Measurements from ENCODE around the gene PIK3AP1.

The PIK3AP1 gene

DNA sequence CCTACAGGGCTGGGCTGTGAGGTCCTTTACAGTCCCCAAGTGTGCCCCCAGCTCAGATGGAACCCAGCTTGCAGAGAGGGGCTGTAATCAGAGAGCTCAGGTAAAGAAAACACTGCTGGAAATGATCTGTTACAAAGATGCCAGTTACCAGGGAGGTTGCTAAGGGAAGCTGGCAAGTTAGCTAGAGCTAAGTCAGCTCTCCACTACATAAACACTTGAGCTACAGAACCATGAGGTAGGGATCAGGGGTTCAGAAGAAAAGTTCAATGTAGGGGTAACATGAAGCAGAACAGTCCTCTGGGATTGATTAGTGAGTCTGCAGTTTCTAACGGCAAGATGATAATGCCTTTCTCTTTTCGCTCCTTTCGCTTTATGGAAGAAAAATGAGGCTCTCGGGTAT is 80.4 kb downstream of the PIK3AP1 start:
- no peak for DNase-seq

- DNase-seq: no peak
Measured at GRCh38 chr10:96638696-96639095, 81.6 kb downstream of the PIK3AP1 start.

DNA sequence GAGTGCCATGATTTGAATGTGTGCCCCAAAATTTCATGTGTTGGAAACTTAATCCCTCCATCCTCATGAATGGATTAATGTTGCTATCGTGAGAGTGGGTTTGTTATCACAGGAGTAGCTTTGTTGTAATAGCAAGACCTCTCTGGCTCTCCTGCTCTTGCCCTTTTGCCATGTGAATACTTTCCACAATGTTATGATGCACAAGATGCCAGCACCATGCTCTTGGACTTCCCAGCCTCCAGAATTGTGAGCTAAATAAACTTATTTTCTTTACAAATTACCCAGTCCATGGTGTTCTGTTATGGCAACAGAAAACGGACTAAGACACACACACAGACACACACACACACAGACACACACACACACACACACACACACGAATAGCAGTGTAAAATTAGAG is 82.2 kb downstream of the PIK3AP1 start:
- DNase-seq: no peak

DNA sequence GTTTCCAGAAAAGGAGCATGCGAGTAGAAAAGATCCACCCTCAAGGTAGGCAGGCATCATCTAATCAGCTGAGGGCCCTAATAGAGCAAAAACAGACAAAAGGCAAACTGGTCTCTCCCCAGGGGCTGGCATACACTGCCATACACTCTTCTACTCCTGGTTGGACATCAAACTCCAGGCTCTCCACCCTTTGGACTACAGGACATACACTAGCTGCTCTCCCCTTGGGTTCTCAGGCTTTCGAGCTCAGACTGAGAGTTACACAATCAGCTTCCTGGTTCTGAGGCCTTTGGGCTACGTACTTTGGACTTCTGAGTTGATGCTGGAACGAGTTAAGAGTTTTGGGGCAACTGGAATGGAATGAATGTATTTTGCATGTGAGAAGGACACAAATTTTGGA is 82.6 kb downstream of the PIK3AP1 start:
- no peak for DNase-seq

DNA sequence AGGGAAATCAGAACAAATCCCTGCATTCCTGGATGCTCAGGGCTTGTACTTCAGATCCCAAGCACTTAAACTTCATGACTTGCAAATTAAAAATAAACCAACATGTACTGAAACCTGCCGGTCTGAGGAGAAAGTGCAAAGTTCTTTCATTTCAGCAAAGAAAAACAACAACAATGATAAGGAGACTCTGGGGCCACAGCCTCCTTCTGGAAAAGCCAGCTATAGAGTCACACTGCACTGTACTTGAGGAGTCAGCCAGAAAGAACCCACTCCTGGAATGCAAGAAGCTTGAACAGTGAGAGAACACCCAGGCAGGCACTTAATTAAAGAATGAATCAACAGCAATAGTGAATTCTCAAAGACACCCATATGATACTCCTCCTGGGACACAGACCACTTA is 83.8 kb downstream of the PIK3AP1 start:
- DNase-seq: no peak

GRCh38 chr10:96632974-96633710 is 87.2 kb downstream of the PIK3AP1 start:
- DNase-seq: no peak

GRCh38 chr10:96627292-96627691 is 93.0 kb downstream of the PIK3AP1 start:
- DNase-seq: no peak

DNA sequence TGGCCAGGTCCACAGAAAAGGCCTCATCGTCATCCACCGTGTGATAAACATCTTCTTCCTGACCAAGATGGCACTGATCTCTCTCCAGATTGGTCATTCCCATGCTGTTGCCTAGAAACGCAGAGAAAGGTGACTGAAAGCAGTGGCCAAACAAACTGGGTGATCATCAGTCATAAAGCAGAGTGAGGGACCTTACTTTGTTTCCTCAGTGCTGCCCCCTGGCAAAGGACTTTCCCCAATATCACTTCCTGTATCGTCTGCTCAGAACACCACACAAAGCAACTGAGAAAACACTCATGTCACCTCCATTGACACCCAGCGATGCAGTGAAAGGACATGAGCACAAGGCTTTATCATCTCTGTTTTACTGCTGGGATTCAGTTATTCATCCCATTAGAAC is 93.5 kb downstream of the PIK3AP1 start:
- DNase-seq: no peak

GRCh38 chr10:96625173-96625572 is 95.1 kb downstream of the PIK3AP1 start:
- no peak for DNase-seq

GRCh38 chr10:96622013-96622787 is 98.1 kb downstream of the PIK3AP1 start:
- DNase-seq: no peak

DNA sequence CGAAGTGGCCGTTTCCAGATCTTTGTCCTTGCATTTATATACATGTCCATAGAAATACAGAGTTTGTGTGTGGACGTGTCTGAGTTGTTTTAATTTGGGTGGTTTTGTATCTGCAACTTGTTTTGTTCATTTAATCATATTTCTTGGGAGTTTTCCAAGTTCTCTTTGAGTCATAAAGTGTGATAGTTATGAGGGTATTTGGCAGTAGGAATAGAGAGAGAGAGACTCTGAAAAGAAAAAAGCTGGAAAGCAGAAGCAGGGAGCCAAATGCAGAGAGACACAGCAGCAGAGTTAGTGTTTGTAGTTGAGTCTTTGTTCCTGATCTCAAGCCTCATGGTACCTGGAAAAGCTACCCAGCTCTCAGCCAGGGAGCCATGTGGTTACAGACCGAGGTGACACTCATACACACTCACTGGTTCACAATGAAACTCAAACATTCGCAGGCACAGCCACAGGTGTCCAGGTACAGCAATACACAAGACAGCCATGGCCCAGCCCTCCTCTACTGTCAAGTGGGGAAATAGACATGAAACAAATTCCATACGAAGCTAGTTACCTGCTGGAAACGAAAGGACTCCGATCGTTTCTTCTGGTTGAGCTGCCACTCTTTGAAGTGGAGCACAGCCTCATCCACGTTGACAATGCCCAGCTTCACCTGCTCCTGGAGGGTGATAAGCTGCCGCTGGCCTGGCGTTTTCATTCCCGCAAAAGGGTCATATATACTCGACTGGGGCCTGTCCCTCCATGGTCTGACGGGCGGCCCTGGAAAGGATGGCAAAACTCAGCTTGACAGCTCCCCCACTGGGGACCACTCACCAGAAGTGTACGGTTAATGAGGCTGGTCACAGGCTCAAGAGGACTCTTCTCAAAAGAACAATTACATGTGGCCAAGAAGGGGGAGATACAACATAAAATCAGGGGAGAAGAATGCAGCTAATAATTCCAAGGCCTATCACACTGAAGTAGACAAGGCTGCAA is 100.2 kb downstream of the PIK3AP1 start:
- DNase-seq: no peak

GRCh38 chr10:96619120-96619519 is 101.2 kb downstream of the PIK3AP1 start:
- DNase-seq: no peak

GRCh38 chr10:96618653-96619052 is 101.7 kb downstream of the PIK3AP1 start:
- peak; percentile 31 for DNase-seq

DNA sequence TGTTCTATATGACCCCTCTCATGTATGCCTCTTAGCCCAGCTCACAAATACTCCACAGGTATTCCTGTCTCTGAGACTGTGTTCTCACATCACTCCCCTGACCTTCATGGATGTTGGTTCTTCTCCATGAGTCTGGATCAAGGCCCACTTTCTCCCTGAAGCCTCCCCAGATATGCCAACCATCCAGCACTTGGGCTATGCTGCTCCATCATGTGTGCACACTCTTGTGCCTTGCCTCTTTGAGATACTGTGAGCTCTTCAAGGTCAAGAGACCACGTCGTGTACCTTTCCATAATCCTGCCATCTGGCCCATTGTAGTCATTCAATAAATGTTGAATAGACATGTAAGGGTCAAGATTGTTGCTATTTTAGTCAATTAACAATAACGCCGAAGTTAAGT is 103.4 kb downstream of the PIK3AP1 start:
- no peak for DNase-seq

- DNase-seq: no peak
Measured at GRCh38 chr10:96614515-96614914, 105.8 kb downstream of the PIK3AP1 start.

- no peak for DNase-seq
Measured at GRCh38 chr10:96613576-96613975, 106.7 kb downstream of the PIK3AP1 start.

GRCh38 chr10:96612055-96612830 is 108.1 kb downstream of the PIK3AP1 start:
- DNase-seq: no peak

DNA sequence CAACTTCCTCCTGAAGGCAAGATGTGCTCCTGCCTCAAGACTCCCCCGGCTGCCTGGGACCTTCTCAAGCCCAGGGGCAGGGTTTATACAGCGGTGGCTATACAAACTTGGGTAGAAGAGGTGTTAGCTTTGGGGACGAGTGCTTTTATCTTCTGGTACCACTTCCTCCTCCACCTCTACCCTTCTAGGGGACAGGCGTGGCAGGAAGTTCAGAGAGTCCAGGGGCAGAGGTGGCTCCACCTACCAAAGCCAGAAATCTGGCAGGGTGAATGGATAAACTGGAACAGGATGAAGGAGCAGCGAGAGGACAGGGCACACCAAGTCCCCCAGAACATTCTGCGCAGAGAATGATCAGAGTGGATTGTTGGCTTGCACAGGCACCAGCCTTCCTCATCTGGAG is 109.5 kb downstream of the PIK3AP1 start:
- DNase-seq: no peak

GRCh38 chr10:96609510-96609909 is 110.8 kb downstream of the PIK3AP1 start:
- no peak for DNase-seq

- DNase-seq: no peak
Measured at GRCh38 chr10:96608805-96609204, 111.5 kb downstream of the PIK3AP1 start.

- no peak for DNase-seq
Measured at GRCh38 chr10:96608262-96608661, 112.1 kb downstream of the PIK3AP1 start.

GRCh38 chr10:96606946-96607345 is 113.4 kb downstream of the PIK3AP1 start:
- no peak for DNase-seq

All from NCI-H2081 treated with DMSO at 0.1 percent for 48 hours (cell line).